ENCODE data around the gene CXCL17. TPM values are rescaled to one million over a fixed set of nuclear protein-coding genes. Genes with fewer than 3 reads are reported as not detected.
"Not testable (repeated sequence)": the region's sequence is repeated elsewhere in the genome, so short reads cannot be mapped to it uniquely, and the experiment has no call there.

Gene CXCL17, protein sequence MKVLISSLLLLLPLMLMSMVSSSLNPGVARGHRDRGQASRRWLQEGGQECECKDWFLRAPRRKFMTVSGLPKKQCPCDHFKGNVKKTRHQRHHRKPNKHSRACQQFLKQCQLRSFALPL
- total RNA-seq = not detected in 3 replicates
- long read RNA-seq = 0 reads

DNA sequence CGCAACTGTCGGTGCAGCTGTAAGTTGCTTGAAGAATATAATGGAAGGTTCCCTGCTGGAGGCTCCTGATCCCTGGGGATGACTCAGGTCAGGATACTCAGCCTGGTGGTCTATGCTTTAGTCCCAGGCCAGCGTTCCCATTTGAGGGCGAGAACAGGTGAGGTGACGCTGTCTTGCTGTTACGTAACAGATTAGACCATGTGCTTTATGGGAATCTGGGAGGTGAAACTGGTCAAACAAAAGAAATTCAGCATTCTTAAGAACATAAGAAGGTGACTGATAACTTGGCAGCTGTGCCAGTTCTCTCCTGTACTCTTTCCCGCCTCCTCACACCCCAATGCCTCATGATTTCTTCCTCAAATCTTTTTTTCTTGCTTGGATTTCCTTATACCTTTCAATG is at the start of gene CXCL17:
TSS of gene CXCL17 (minus strand) at position 114 of the 400 bp plus-strand sequence. CDS start 114 bp downstream, outside the sequence.
- peaks cover 8% of the 10 kb centered on the region for H3K27me3 Mint-ChIP-seq (ENCODE audit: low read depth)
- DNase-seq (ENCODE audit: low spot score) = no peak
- H3K36me3 Mint-ChIP-seq (ENCODE audit: low read depth) = no peaks in the 10 kb centered on the region
- TF ChIP-seq, protein P1, sequence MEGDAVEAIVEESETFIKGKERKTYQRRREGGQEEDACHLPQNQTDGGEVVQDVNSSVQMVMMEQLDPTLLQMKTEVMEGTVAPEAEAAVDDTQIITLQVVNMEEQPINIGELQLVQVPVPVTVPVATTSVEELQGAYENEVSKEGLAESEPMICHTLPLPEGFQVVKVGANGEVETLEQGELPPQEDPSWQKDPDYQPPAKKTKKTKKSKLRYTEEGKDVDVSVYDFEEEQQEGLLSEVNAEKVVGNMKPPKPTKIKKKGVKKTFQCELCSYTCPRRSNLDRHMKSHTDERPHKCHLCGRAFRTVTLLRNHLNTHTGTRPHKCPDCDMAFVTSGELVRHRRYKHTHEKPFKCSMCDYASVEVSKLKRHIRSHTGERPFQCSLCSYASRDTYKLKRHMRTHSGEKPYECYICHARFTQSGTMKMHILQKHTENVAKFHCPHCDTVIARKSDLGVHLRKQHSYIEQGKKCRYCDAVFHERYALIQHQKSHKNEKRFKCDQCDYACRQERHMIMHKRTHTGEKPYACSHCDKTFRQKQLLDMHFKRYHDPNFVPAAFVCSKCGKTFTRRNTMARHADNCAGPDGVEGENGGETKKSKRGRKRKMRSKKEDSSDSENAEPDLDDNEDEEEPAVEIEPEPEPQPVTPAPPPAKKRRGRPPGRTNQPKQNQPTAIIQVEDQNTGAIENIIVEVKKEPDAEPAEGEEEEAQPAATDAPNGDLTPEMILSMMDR (IDR thresholded peaks at IDR 0.05) = no peak
- H3K4me1 Mint-ChIP-seq (ENCODE audit: low read depth) = peaks cover 6% of the 10 kb centered on the region
- no peak within 1 kb of the TSS for H3K4me3 Mint-ChIP-seq (ENCODE audit: unreplicated experiment)
- no peak within 1 kb of the TSS for H3K27ac Mint-ChIP-seq (ENCODE audit: unreplicated experiment)
- no peaks in the 10 kb centered on the region for H3K9me3 Mint-ChIP-seq (ENCODE audit: low read depth)

DNA sequence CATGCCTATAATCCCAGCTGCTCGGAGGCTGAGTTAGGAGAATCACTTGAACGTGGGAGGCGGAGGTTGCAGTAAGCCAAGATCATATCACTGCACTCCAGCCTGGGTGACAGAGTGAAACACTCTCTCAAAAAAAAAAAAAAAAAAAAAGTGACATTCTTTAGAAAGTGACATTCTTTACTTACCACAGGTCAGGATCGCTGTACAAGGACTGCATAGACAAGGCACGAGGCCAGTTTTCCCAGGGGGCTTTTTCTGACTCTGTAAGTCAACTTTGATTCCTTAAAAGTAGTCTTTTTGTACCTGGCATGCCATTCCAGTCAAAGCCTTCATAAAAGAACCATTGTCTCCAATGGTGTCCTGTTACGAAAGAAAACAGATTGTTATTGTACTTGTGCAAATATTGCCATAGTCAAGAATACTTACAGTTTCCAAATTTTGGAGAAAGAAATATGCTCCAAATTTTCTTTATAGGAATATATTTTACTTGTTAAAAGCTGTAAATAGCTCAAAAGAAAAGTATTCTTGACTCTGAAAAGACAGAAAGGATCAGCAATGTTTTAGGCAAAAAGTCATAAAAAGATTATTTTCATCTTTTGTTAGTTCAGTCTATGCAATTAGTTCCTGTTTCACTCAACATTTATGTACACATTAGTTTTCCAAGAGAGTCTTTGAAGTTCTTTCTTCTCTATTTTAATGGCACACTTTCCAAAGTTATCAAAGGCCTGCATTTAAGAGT is 46.2 kb upstream of the CXCL17 start:
- Mint-ChIP-seq H3K27ac (ENCODE audit: unreplicated experiment) (no peak overlapping the region), H3K27me3 (ENCODE audit: low read depth) (no peaks in the 10 kb centered on the region)
- no peak for DNase-seq (ENCODE audit: low spot score)

DNA sequence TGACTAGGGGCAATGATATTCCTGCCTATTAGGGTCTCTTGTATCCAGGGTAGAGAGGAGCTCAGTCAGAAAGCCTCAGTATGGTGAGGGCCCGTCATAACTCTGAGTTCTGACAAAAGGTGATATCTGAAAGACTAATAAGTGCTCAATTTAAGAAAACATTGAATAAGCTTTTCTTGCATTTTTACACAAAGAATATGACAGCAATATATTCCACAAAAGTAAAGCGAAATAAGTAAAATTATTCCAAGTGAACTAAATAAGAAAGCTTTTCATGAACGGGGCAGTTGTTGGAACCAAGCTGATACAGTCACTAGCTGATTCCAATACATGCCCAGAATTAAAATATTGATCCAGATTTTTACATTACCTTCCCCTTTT is 45.0 kb upstream of the CXCL17 start:
- H3K36me3 Mint-ChIP-seq (ENCODE audit: low read depth) = peaks cover 2% of the 10 kb centered on the region
- DNase-seq (ENCODE audit: low spot score) = no peak
- no peaks in the 10 kb centered on the region for H3K9me3 Mint-ChIP-seq (ENCODE audit: low read depth)
- H3K4me1 Mint-ChIP-seq (ENCODE audit: low read depth) = peaks cover 3% of the 10 kb centered on the region
- TF ChIP-seq, protein P1 (IDR thresholded peaks at IDR 0.05) = no peak
- H3K27me3 Mint-ChIP-seq (ENCODE audit: low read depth) = no peaks in the 10 kb centered on the region
- H3K4me3 Mint-ChIP-seq (ENCODE audit: unreplicated experiment) = no peak overlapping the region
- no peak overlapping the region for H3K27ac Mint-ChIP-seq (ENCODE audit: unreplicated experiment)

More for the DNA sequence above, 46.2 kb upstream of the CXCL17 start:
- Mint-ChIP-seq H3K9me3 (ENCODE audit: low read depth) (no peaks in the 10 kb centered on the region), H3K4me3 (ENCODE audit: unreplicated experiment) (no peak overlapping the region), H3K36me3 (ENCODE audit: low read depth) (no peaks in the 10 kb centered on the region), H3K4me1 (ENCODE audit: low read depth) (peaks cover 3% of the 10 kb centered on the region)
- TF ChIP-seq, protein P1 (IDR thresholded peaks at IDR 0.05) = no peak

DNA sequence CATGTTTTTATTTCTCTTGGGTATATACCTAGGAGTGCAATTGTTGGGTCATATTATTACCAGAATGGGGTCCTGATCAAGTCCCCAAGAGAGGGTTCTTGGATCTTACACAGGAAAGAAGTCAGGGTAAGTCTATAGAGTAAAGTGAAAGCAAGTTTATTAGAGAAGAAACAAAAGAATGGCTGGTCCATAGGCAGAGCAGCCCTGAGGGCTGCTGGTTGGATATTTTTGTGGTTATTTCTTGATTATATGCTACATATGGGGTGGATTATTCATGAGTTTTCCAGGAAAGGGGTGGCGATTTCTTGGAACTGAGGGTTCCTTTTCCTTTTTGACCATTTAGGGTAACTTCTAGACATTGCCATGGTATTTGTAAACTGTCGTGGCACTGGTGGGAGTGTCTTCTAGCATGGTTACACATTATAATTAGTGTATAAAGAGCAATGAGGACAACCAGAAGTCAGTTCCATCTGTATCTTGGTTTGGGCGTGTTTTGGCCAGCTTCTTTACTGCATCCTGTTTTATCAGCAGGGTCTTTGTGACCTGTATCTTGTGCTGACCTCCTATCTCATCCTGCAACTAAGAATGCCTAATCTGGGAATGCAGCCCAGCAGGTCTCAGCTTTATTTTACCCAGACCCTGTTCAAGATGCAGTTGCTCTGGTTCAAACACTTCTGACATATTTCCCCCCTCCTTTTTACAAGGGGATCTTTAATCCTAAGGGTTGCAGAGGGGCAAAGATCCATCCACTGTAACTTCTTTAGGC is 44.5 kb upstream of the CXCL17 start:
- Mint-ChIP-seq H3K4me1 (ENCODE audit: low read depth) (peaks cover 3% of the 10 kb centered on the region), H3K27ac (ENCODE audit: unreplicated experiment) (no peak overlapping the region), H3K4me3 (ENCODE audit: unreplicated experiment) (no peak overlapping the region), H3K9me3 (ENCODE audit: low read depth) (no peaks in the 10 kb centered on the region), H3K27me3 (ENCODE audit: low read depth) (no peaks in the 10 kb centered on the region), H3K36me3 (ENCODE audit: low read depth) (peaks cover 2% of the 10 kb centered on the region)
- TF ChIP-seq, protein P1 (IDR thresholded peaks at IDR 0.05) = no peak
- no peak for DNase-seq (ENCODE audit: low spot score)

DNA sequence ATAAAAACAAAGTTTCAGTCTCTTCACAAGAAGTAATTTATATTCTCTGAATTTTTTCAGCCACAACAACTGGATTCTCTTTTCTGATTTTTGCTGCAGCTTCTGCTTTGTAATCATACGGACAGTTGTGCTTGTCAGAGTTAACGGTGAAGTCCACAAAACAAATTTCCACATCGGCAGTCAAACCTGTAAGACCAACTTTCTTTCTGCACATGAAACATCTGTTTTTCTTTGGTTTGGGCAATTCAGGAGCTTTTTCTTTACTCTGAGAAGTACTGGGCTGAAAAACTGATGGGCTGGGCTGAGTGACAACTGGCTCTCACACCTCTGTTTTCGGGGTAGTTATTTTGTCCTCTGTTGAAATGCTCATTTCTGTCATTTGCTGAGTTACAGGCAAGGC is 42.3 kb upstream of the CXCL17 start:
- not testable (repeated sequence) for H3K4me3 Mint-ChIP-seq (ENCODE audit: unreplicated experiment); H3K4me1 Mint-ChIP-seq (ENCODE audit: low read depth); DNase-seq (ENCODE audit: low spot score); H3K9me3 Mint-ChIP-seq (ENCODE audit: low read depth); H3K27ac Mint-ChIP-seq (ENCODE audit: unreplicated experiment); H3K27me3 Mint-ChIP-seq (ENCODE audit: low read depth); H3K36me3 Mint-ChIP-seq (ENCODE audit: low read depth)

Measured in chondrocyte (in vitro differentiated cells).